LNCaP clone FGC (cell line): ENCODE measurements around the gene PNMA3.
"Not testable (repeated sequence)": the region's sequence is repeated elsewhere in the genome, so short reads cannot be mapped to it uniquely, and the experiment has no call there.

Experiments used
- DNase-seq: peaks from one replicate; pipeline ENCODE4 v3.0.0-alpha.2; 2011; ENCODE audit warnings: low read depth
- H3K4me3 ChIP-seq: 2 replicates; pipeline ENCODE4 v1.5.1; 2011; ENCODE audit warnings: mild to moderate bottlenecking, low read depth, low read length, control low read depth
- TF ChIP-seq, protein P1 (sequence below): IDR thresholded peaks from 2 replicates; pipeline ENCODE4 v1.5.1; 2012; ENCODE audit warnings: mild to moderate bottlenecking; ENCODE audit not compliant: control insufficient read depth, insufficient read depth; ENCODE audit errors: extremely low read depth

PNMA3 gene

DNA sequence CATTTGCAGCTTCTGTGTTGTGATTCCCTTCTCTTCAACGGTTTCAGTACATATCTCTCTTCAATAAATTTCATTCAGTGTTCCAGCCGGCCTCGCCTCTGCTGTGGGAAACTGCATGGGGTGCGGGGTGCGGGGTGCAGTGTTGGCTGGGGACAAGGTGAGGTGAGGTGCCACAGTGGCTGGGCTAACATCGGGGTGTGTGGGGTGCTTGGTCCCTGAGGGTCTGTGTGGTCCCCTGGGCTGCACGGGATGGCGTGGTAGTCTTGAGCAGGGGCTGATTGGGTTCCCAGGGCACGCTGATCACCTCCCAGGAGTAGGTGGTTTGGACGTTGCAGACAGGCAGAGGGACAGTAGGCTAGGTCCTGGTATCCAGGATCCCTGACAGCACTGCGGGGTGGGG is 18.7 kb downstream of the PNMA3 start:
- H3K4me3 ChIP-seq, result no peak overlapping the region
- TF ChIP-seq, protein P1, sequence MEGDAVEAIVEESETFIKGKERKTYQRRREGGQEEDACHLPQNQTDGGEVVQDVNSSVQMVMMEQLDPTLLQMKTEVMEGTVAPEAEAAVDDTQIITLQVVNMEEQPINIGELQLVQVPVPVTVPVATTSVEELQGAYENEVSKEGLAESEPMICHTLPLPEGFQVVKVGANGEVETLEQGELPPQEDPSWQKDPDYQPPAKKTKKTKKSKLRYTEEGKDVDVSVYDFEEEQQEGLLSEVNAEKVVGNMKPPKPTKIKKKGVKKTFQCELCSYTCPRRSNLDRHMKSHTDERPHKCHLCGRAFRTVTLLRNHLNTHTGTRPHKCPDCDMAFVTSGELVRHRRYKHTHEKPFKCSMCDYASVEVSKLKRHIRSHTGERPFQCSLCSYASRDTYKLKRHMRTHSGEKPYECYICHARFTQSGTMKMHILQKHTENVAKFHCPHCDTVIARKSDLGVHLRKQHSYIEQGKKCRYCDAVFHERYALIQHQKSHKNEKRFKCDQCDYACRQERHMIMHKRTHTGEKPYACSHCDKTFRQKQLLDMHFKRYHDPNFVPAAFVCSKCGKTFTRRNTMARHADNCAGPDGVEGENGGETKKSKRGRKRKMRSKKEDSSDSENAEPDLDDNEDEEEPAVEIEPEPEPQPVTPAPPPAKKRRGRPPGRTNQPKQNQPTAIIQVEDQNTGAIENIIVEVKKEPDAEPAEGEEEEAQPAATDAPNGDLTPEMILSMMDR, result no peak
- DNase-seq, result no peak

DNA sequence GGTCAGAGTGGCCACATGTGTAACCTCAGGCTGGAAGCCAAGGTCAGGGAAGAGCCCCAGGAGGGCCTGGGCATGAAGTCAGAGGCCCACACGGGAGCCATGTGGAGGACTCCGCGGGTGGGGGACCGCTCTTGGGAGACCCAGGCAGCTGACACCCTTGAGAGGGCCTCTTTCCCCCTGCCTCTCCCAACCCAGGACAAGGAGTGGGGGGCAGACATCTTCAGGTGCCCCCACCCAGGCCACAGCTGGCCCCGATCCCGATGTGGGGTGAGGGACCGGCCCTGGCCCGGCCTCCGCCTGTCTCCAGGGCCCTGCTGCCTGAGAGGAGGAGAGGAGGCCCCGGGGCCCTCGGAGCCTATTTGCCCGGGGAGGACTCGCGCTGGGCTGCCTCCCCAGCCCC is 19.1 kb downstream of the PNMA3 start:
- DNase-seq, result no peak
- TF ChIP-seq, protein P1, result no peak
- H3K4me3 ChIP-seq, result no peak overlapping the region

DNA sequence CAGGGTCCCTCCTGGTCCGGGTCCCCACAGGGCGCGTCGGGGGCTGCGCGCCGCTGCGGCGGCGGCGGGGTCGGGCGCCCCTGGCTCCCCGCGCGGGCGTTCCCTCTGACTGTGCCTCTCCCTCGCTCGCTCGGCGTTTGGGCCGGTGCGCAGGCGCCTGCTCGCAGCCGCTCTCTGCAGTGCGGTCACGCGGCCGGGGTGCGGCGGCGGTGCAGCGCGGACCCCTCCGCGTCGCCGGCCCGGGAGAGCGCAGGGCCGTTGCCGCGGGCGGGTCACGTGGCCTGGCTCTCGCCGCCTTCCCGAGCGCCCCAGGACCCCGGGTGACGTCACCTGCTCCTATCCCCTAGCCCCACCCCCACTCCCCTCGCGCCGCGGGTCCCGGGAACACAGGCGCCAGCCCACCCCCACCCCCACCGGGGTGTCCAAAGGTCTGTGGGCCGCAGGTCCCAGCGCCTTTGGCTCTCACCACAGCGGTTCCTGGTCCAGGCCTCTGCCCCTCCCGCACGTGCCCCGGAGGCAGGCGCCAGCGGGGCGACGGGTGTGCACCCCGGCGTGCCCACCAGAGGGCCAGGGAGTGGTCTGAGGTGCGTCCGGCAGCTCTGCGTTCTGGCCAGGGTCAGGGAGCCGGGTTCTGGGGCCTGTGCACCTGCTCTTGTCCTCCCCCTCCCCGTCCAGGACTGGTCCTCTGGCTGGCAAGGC is 21.3 kb downstream of the PNMA3 start:
- H3K4me3 ChIP-seq, DNase-seq: not testable (repeated sequence)

DNA sequence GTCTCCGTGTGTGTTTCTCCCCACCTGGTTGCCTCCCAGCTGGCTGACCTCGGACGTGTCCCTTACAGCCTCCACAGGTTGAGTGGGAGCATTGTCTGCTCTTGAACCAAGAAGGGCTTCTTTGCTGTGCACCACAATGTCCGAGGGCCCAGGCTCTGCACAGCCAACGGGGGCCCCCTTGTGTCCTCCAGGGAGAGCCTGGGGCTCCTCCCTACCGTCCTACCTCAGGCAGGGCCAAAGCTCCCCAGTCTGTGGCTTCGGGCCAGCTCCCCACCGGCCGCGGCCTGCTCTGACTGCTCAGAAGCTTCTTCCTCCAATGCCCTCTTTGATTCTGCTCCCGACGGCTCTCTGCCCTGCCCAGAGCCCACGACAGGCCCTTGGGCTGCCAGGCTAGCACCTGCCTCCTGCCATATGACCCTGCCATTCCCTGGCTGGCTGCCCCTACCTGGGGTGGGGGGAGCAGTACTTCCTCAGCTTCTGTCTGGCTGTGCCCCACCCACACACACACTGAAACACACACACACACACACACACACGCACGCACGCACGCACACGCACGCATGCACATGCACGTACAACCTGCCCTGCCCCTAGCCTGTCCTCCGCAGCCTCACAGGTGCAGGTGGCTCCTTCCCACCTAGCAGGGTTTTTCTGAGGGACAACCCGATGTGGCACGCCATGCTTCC is 27.1 kb downstream of the PNMA3 start:
- DNase-seq, H3K4me3 ChIP-seq: not testable (repeated sequence)

DNA sequence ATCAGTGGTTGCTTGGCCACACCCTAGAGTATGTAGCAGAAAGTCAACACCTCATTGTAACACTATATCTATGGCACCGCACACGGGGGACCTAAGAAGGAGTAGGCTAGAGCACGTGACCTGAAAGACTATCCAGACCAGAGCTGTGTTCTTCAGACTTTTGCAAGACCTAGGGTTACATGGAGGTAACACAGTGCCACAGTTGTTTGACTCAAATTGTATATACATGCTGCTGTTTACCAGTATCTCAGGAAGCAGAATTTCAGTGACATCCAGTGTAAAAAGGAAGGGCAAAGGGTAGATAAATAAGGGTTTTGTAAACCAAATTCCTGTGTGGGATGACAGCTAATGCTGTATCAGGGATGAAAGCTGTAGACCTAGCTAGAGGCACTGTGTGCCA is 46.1 kb downstream of the PNMA3 start:
- TF ChIP-seq, protein P1, result no peak
- no peak for DNase-seq
- no peak overlapping the region for H3K4me3 ChIP-seq

DNA sequence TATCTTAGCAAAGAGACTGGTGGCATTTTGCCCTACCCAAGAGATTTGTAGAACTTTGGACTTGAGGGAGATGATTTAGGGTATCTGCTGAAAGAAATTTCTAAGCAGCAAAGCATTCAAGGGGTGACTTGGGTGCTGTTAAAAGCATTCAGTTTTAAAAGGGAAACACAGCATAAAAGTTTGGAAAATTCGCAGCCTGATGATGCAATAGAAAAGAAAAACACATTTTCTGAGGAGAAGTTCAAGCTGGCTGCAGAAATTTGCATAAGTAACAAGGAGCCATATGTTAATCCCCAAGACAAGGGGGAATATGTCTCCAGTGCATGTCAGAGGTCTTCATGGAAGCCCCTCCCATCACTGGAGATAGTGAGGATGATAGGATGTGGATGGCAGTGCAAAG is 48.7 kb downstream of the PNMA3 start:
- not testable (repeated sequence) for H3K4me3 ChIP-seq, DNase-seq

DNA sequence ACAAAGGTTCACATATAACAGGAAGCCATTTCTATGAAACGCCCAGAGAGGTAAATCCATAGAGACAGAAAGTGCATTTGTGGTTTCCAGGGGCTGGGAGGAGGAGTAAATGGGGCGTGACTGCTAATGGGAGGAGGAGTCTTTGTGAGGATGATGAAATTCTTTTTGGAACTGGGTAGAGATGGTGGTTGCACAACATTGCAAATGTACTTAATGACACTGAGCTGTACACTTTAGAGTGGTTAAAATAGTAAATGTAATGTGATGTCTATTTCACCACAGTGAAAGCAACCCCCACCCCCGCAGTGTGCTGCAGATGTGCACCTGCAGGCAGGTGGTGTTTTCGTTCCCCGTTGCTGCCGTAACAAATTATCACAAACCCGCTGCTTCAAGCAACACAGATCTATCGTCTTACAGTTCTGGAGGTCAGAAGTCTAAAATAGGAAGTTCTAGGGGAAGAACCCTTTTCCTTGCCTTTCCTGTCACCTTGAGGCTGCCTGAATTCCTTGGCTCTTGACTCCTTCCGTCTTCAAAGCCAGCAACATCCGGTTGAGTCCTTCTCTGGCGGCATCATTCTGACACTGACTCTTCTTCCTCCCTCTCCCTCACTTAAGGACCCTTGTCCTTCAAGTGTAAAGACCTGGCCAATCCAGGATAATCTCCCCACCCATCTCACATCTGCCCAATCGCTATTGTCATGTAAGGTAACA is 50.0 kb downstream of the PNMA3 start:
- H3K4me3 ChIP-seq, DNase-seq: not testable (repeated sequence)
